Measurements from ENCODE around the gene LMO3.

- no peak for TF ChIP-seq CTCF (conservative IDR thresholded peaks at IDR 0.05; ENCODE audit: low read depth, low read length)
- no peak for TF ChIP-seq EZH2 (IDR thresholded peaks at IDR 0.05; ENCODE audit: borderline replicate concordance, low read depth, low read length, poor library complexity, severe bottlenecking)
Observed at GRCh38 chr12:16515666-16516065, 90.3 kb downstream of the LMO3 start.
